DOHH2 (cell line): ENCODE measurements around the gene SIGMAR1.

ENCODE experiments used
- CTCF ChIP-seq: fragments of 200-600 bp; sonication (generic); IDR thresholded peaks from one replicate; pipeline ENCODE4 v1.5.1; 2014; ENCODE audit warnings: antibody characterized with exemption, mild to moderate bottlenecking, low read depth, low read length; ENCODE audit not compliant: poor library complexity, severe bottlenecking
- EZH2phosphoT487 ChIP-seq: fragments of 200-600 bp; sonication (generic); IDR thresholded peaks from 2 replicates; pipeline ENCODE4 v1.6.1; 2017; ENCODE audit warnings: borderline replicate concordance, mild to moderate bottlenecking, antibody characterized with exemption, low read length, moderate library complexity, mixed read lengths

DNA sequence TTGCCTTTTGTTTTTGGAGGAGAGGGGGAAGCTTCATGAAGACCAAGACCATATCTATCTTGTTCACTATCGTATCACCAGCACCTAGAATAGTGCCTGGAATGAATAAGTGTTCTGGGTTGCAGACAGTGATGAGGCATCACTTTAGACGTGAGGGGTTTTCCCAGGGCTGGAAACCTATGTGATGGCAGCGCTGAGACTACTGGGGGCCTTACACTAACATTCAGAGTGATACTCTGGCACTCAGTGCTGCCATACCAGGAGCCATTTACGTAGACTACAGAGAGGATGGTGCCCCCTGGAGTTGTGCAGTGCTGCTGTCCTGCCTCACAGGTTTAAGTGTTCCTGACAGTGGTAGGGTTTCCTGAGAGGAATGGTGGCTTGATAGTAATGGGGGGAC, 46.6 kb upstream of the SIGMAR1 start:
- TF ChIP-seq CTCF (no peak), EZH2phosphoT487 (no peak)
